NCI-H748 treated with DMSO at 0.1 percent for 48 hours (cell line): ENCODE measurements around the gene APOL2.
A peak's percentile ranks its signal among the peaks of the same experiment; 100 is the strongest.
"Not testable (repeated sequence)": the region's sequence is repeated elsewhere in the genome, so short reads cannot be mapped to it uniquely, and the experiment has no call there.

Source experiments
- DNase-seq: peaks from one replicate; lab custom pipeline; 2025; lab: John Stamatoyannopoulos, UW

The APOL2 gene

DNA sequence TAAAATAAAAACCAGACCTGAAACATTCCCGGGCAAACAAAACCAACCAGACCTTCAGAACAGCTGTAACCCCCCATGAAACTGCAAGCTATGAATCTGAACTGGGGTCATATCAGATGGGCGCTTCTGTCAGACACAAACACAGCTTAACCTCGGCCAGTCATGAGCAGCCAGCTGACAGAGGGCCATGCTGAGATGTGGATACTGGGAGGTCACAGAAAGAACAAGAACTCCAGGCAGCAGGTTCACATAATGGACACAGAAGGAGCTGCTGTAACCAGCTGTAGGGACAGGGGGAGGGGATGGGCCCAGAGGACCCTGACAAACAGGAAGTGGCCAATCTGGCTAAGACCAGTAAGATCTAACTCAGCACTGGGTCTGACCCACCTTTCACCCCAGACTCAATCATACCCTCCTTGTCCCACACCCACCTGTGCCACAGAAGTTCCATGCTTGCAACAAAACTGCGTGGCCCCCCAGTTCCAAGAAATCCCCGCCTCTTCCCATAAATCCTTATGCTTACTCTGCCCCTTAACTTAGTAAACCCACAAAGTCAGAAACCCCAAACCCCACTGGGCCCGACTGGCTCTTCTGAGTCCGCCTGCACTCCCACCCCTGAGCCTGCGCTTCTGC, 41.7 kb downstream of the APOL2 start:
- DNase-seq = peak; percentile 5

DNA sequence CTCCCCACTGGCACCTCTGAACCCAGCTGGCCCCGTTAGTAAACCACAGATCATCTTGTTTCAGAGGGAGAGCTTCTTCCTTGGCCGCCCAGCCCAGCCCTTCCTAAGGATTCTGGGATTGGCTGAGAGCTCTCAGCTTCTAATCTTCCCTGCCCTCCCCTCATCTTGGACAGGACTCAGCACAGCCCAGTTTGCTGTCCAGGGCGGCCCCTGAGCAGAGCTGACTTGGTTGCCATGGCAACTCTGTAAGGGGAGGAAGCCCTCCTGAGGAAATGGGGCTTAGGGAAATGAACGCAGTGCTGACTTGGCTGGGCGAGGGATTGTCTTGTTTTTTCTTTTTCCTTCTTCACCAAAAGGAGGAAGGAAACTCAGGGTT, 42.3 kb downstream of the APOL2 start:
- no peak for DNase-seq

DNA sequence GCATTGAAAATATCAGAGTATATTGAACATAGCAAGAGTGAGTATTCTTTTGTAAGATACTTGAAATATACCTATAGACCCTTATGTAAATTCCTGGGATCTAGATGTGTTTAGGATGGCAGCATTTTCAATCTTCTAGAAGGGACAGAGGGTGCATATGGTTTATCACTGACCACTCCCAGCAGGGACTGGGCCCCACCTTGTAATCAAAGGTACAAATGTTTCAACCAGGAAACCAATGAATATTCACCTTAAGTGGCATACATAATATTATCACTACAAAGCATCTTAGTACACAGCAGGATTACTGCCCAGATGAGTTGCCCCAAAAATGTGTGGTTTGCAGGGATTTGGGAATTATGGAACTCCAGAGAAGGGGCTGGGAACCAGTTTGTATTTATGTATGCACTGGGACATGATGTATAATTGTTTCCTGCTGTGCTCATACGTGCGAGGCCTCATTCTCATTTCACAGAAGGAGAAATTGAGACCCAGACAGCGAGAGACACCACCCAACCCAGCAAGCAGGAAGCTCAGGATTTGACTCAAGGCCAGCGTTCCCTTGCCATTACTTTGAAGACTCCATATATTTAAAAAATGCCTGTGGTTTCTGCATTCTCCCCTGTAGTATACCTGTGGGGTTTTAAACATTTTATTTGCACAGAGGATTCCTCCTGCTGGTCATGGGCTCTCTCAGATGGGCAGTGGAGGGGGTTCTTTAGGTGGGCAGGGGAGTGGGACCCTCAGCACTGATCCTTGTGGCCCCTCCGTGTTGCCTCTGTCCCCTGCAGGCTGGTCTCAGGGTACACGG, 42.9 kb downstream of the APOL2 start:
- no peak for DNase-seq

DNA sequence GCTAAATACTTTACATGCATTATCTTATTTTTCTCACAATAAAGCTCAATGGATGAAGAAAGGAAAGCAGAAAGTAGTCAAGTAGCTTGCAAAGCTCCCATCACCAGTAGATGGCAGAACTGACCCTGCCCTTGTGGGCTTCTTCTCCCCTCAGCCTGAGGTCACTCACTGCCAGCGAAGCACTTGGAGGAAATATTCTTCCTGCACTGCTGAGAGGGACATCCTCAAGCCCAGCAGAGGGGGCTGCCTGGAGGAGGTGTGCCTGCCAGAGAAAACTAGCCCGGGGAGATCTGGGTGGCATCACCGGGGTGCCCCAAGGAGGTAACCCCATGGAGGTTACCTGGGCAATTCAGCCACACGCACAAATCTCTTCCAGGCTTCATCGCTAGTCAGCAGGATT, 44.4 kb downstream of the APOL2 start:
- DNase-seq = no peak

DNA sequence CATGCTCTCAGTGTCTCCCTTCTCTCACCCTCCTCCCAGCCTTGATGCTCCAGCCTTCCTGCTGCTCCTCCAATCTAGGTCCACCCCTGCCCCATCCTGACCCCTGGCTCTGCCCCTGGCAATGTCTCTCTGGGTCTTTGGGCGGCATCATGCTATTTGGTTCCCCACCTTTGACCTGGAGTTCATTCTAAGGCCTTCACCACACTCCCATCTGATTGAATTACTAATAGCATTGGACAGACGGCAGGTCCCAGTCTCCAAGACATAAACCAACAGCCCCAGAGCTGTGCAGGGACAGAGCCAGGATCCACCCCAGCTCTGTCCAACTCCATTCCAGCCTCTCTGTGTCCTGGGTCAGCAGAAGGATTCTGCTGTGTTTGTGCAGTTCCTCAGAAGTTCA, 44.9 kb downstream of the APOL2 start:
- DNase-seq = no peak

GRCh38 chr22:36193577-36193976, 45.8 kb downstream of the APOL2 start:
- DNase-seq = no peak

- DNase-seq = no peak
These were observed 46.2 kb downstream of the APOL2 start for GRCh38 chr22:36193171-36193570.

DNA sequence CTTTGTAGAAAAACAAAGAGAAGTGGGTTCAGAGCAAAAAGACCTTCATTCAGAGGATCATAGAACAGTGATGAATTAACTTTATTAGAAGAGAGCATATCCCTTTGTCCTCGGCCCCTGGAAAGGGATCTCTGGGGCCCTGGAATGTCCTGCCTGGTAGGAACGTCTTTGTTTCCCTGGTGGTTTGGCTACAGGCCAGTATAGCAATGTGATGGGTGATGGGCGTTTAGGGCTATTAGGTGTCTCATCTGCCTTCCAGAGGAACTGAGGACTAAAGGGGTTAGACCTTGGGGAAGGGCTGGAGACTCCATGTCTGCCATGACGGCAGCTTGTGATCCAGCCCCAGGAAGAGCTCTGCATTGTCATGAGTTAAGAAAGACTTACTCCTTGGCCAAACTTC, 46.8 kb downstream of the APOL2 start:
- no peak for DNase-seq

DNA sequence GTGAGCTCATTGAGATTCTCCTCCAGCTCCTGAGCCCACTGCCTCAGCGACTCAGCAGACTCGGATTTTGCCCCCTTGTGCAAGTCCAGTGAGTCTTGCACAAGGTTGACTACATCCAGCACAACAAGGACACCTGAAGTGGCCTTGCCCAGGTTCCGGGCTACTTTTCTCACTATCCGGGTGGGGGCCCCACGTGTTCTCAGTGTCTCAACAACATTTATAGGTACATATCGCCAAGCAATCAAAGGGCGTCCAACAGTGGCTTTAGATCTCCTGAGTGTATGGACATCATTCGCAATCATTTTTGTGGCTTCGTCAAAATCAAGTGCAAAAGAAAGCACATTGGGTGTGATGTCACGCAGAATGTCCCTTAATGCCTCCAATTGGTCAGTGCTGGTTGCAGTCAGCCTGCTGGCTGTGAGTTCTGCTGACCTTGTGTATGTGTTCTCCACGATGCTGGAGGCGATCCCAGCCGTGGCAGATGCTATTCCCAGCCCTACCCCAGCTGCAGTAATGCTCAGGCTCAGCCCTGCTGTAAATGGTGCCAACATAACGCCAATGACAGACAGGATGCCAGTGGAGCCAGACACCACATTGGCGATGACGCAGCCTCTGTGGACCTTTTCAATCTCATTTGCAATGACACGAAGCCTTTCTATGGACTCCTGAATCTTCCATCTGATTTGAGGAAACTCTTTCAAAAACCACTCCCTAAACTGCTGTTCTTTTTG, 48.1 kb downstream of the APOL2 start:
- no peak for DNase-seq

DNA sequence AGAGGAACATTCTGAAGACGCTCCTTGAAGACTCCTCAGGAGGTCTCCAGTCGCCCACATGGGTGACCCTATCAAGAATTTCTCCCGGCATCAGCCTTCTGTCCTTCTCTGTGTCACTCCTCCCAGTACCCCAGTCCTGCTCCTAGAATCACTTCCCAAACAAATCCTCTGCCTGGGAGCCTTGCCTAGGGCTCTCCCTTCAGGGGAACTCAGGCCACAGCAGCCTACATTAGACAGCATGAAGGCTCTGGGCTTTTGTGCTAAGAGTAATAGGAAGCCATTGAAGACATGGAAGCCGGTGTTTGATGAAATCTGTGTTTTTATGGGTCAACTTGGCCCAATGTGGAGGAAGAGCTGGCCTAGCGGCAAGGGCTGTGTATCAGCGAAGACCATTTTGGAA, 51.5 kb downstream of the APOL2 start:
- not testable (repeated sequence) for DNase-seq

GRCh38 chr22:36185828-36186624, 53.3 kb downstream of the APOL2 start:
- DNase-seq = no peak

GRCh38 chr22:36184433-36185025, 54.8 kb downstream of the APOL2 start:
- DNase-seq = no peak

DNA sequence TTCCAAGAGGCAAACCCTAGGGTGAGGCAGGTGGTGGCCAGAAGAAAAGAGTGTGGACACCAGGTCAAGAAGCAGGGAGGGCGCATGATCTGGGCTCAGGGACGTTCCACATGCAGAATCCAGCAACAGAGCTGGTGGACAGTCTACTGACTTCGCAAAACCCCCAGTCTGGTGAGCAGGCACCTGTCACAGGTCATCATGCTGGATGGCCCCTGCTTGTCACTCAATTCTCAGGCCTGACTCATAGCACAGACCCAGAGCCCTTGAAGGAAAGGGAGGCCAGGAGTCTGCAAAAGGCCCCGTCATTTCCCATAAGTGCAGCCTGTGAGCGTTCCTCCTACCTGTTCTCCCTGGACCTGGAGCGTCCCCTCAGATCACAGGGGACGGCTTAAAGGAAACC, 55.9 kb downstream of the APOL2 start:
- no peak for DNase-seq

DNA sequence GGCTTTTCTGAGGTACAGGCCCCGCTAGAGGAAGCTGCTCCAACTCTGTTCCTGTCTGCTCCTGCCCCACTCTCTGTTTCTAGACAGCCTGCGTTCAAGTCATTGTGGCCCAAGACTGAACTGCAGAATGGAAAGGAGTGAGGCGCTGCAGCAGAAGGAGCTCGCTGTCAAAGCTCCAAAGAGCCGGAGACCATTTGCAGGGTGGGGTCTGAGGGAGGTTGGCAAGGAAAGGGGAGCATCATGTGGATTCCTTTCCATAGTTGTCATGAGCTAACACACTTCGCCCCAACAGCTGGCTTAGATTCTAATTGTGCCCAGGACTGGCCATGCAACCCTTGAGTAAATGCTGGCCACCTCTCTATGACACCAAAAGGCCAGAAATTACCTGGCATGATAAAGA, 56.5 kb downstream of the APOL2 start:
- no peak for DNase-seq

- DNase-seq = no peak
These were observed 57.3 kb downstream of the APOL2 start for GRCh38 chr22:36182056-36182455.

- no peak for DNase-seq
These were observed 58.4 kb downstream of the APOL2 start for GRCh38 chr22:36180928-36181327.

DNA sequence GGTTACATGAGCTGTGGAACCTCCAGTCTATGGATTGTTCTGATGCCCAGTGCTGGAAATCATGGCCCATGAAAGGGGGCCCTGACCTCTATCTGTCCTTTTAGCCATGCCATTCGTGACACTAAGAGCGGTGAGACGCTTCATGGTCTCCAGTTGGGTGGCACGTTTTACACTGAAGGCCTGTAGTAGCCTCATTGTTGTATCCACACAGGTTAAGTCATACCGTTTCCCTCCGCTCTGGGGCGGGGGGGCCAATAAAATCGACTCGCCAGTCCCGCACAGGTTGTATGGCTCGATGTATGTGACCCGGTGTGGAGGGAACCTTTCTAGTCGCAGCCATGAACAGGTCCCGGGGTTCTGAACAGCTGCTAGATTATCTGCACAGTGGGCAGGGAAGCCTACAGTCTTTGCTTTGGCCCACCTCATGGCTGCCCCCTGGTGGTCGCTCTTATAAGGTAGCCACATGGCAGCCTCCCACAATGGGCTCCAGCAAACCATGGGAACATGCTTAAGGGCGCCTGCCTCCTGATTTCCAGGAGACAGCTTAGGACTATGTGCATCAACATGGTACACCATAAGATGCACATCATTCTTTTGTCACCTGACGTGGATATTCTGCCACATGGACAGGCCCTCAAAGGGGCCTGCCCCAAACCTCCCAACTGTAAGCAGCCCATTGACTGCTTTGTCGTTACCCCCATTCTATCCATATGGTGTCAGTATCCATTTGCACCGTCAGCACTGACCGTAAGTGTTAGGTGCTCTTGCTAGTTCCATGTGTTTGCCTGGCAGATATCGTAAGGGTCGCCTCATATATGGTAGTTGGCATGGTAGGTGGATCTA, 59.1 kb downstream of the APOL2 start:
- DNase-seq = peak; percentile 1

DNA sequence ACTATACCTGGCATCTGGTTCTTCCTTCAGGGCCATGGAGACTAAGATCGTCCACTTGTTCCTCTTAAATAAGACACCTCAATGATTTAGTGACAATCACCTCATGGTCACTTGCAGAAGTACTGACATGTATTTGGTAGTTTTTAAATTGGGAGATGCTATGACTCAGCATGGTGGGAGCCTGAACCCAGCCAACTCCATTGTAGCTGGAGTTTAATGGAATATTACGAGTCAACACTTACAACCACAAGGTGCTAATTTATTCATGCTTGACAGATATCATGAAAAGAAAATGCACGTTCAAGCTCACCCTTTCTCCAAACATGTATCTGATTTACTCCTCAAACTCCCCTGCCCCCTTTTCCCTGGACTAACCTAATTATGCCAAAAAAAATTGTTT, 62.2 kb downstream of the APOL2 start:
- DNase-seq = no peak
